ENCODE measurements around the gene JAK1. TPM values are rescaled to one million over a fixed set of nuclear protein-coding genes. Genes with fewer than 3 reads are reported as not detected.

Gene JAK1
- total RNA-seq, 1 experiment from 2014 or later, result not detected

GRCh38 chr1:64856553-64856952, 109.8 kb downstream of the JAK1 start:
- in situ Hi-C loops (cut with HindIII; ENCODE audit: low pct_unique_long_range_greater_than_20kb, low sequenced_read_pairs), result no loop called here

GRCh38 chr1:64855557-64855956, 110.8 kb downstream of the JAK1 start:
- in situ Hi-C loops (cut with HindIII; ENCODE audit: low pct_unique_long_range_greater_than_20kb, low sequenced_read_pairs), result no loop called here
- no peak for DNase-seq (ENCODE audit: low read depth)

More at GRCh38 chr1:64856553-64856952, 109.8 kb downstream of the JAK1 start:
- DNase-seq (ENCODE audit: low read depth), result no peak

GRCh38 chr1:64854674-64855073, 111.7 kb downstream of the JAK1 start:
- in situ Hi-C loops (cut with HindIII; ENCODE audit: low pct_unique_long_range_greater_than_20kb, low sequenced_read_pairs), result no loop called here
- no peak for DNase-seq (ENCODE audit: low read depth)

- no peak for DNase-seq (ENCODE audit: low read depth)
- in situ Hi-C loops (cut with HindIII; ENCODE audit: low pct_unique_long_range_greater_than_20kb, low sequenced_read_pairs), result no loop called here
These were observed 114.7 kb downstream of the JAK1 start for GRCh38 chr1:64851664-64852063.

GRCh38 chr1:64850846-64851245, 115.5 kb downstream of the JAK1 start:
- DNase-seq (ENCODE audit: low read depth), result no peak
- in situ Hi-C loops (cut with HindIII; ENCODE audit: low pct_unique_long_range_greater_than_20kb, low sequenced_read_pairs), result no loop called here

- no peak for DNase-seq (ENCODE audit: low read depth)
- in situ Hi-C loops (cut with HindIII; ENCODE audit: low pct_unique_long_range_greater_than_20kb, low sequenced_read_pairs), result no loop called here
These were observed 116.4 kb downstream of the JAK1 start for GRCh38 chr1:64849942-64850341.

GRCh38 chr1:64848803-64849202, 117.5 kb downstream of the JAK1 start:
- in situ Hi-C loops (cut with HindIII; ENCODE audit: low pct_unique_long_range_greater_than_20kb, low sequenced_read_pairs), result no loop called here
- no peak for DNase-seq (ENCODE audit: low read depth)

- DNase-seq (ENCODE audit: low read depth), result no peak
- in situ Hi-C loops (cut with HindIII; ENCODE audit: low pct_unique_long_range_greater_than_20kb, low sequenced_read_pairs), result no loop called here
These were observed 118.2 kb downstream of the JAK1 start for GRCh38 chr1:64848136-64848535.

- in situ Hi-C loops (cut with HindIII; ENCODE audit: low pct_unique_long_range_greater_than_20kb, low sequenced_read_pairs), result no loop called here
- no peak for DNase-seq (ENCODE audit: low read depth)
These were observed 118.7 kb downstream of the JAK1 start for GRCh38 chr1:64847666-64848065.

- no peak for DNase-seq (ENCODE audit: low read depth)
- in situ Hi-C loops (cut with HindIII; ENCODE audit: low pct_unique_long_range_greater_than_20kb, low sequenced_read_pairs), result no loop called here
These were observed 119.5 kb downstream of the JAK1 start for GRCh38 chr1:64846573-64847430.

GRCh38 chr1:64845831-64846425, 120.4 kb downstream of the JAK1 start:
- in situ Hi-C loops (cut with HindIII; ENCODE audit: low pct_unique_long_range_greater_than_20kb, low sequenced_read_pairs), result no loop called here
- DNase-seq (ENCODE audit: low read depth), result no peak

GRCh38 chr1:64844609-64845008, 121.7 kb downstream of the JAK1 start:
- in situ Hi-C loops (cut with HindIII; ENCODE audit: low pct_unique_long_range_greater_than_20kb, low sequenced_read_pairs), result no loop called here
- no peak for DNase-seq (ENCODE audit: low read depth)

GRCh38 chr1:64844175-64844574, 122.2 kb downstream of the JAK1 start:
- no peak for DNase-seq (ENCODE audit: low read depth)
- in situ Hi-C loops (cut with HindIII; ENCODE audit: low pct_unique_long_range_greater_than_20kb, low sequenced_read_pairs), result no loop called here

GRCh38 chr1:64843675-64844074, 122.7 kb downstream of the JAK1 start:
- in situ Hi-C loops (cut with HindIII; ENCODE audit: low pct_unique_long_range_greater_than_20kb, low sequenced_read_pairs), result no loop called here
- no peak for DNase-seq (ENCODE audit: low read depth)

- in situ Hi-C loops (cut with HindIII; ENCODE audit: low pct_unique_long_range_greater_than_20kb, low sequenced_read_pairs), result no loop called here
- DNase-seq (ENCODE audit: low read depth), result no peak
These were observed 124.1 kb downstream of the JAK1 start for GRCh38 chr1:64842224-64842623.

GRCh38 chr1:64841330-64842065, 124.9 kb downstream of the JAK1 start:
- DNase-seq (ENCODE audit: low read depth), result no peak
- in situ Hi-C loops (cut with HindIII; ENCODE audit: low pct_unique_long_range_greater_than_20kb, low sequenced_read_pairs), result no loop called here

- in situ Hi-C loops (cut with HindIII; ENCODE audit: low pct_unique_long_range_greater_than_20kb, low sequenced_read_pairs), result no loop called here
- no peak for DNase-seq (ENCODE audit: low read depth)
These were observed 126.5 kb downstream of the JAK1 start for GRCh38 chr1:64839732-64840405.

GRCh38 chr1:64839261-64839660, 127.1 kb downstream of the JAK1 start:
- in situ Hi-C loops (cut with HindIII; ENCODE audit: low pct_unique_long_range_greater_than_20kb, low sequenced_read_pairs), result no loop called here
- no peak for DNase-seq (ENCODE audit: low read depth)

- no peak for DNase-seq (ENCODE audit: low read depth)
- in situ Hi-C loops (cut with HindIII; ENCODE audit: low pct_unique_long_range_greater_than_20kb, low sequenced_read_pairs), result no loop called here
These were observed 127.9 kb downstream of the JAK1 start for GRCh38 chr1:64838486-64838885.
